HK-2 (cell line): ENCODE results near the gene CABCOCO1.
"Not testable (repeated sequence)": the region's sequence is repeated elsewhere in the genome, so short reads cannot be mapped to it uniquely, and the experiment has no call there.

Source experiments
- DNase-seq: peaks from one replicate; pipeline ENCODE4 v3.0.0-alpha.2; 2018; ENCODE audit not compliant: unreplicated experiment

Gene CABCOCO1

GRCh38 chr10:61643316-61643751 is 19.4 kb upstream of the CABCOCO1 start:
- no peak for DNase-seq

GRCh38 chr10:61653699-61654098 is 9.0 kb upstream of the CABCOCO1 start:
- DNase-seq, result no peak

- DNase-seq, result no peak
Measured at GRCh38 chr10:61655335-61655851, 7.3 kb upstream of the CABCOCO1 start.

- no peak for DNase-seq
Measured at GRCh38 chr10:61663466-61663865, 737 bp downstream of the CABCOCO1 start.

GRCh38 chr10:61664985-61665384 is 2.3 kb downstream of the CABCOCO1 start:
- no peak for DNase-seq

GRCh38 chr10:61669161-61669725 is 6.5 kb downstream of the CABCOCO1 start:
- DNase-seq, result no peak

- DNase-seq, result no peak
Measured at GRCh38 chr10:61669849-61670248, 7.1 kb downstream of the CABCOCO1 start.

- no peak for DNase-seq
Measured at GRCh38 chr10:61673360-61673759, 10.6 kb downstream of the CABCOCO1 start.

- no peak for DNase-seq
Measured at GRCh38 chr10:61682323-61682722, 19.6 kb downstream of the CABCOCO1 start.

- DNase-seq, result no peak
Measured at GRCh38 chr10:61683319-61683718, 20.6 kb downstream of the CABCOCO1 start.

GRCh38 chr10:61684894-61685507 is 22.3 kb downstream of the CABCOCO1 start:
- no peak for DNase-seq

GRCh38 chr10:61688551-61689308 is 26.0 kb downstream of the CABCOCO1 start:
- DNase-seq, result no peak

GRCh38 chr10:61691667-61692066 is 28.9 kb downstream of the CABCOCO1 start:
- not testable (repeated sequence) for DNase-seq

- no peak for DNase-seq
Measured at GRCh38 chr10:61692447-61693010, 29.8 kb downstream of the CABCOCO1 start.

GRCh38 chr10:61698968-61699655 is 36.4 kb downstream of the CABCOCO1 start:
- DNase-seq, result no peak

GRCh38 chr10:61701055-61701705 is 38.5 kb downstream of the CABCOCO1 start:
- no peak for DNase-seq

GRCh38 chr10:61701706-61702105 is 39.0 kb downstream of the CABCOCO1 start:
- no peak for DNase-seq

- no peak for DNase-seq
Measured at GRCh38 chr10:61702584-61702983, 39.9 kb downstream of the CABCOCO1 start.

GRCh38 chr10:61705022-61705613 is 42.4 kb downstream of the CABCOCO1 start:
- DNase-seq, result no peak

- DNase-seq, result no peak
Measured at GRCh38 chr10:61708846-61709245, 46.1 kb downstream of the CABCOCO1 start.

GRCh38 chr10:61712105-61712504 is 49.4 kb downstream of the CABCOCO1 start:
- DNase-seq, result not testable (repeated sequence)
